Mucosa of rectum (tissue), 2 donors: ENCODE data around the gene CDK14.

Experiments
- H3K27ac ChIP-seq, 2 donors: one replicate each; pipeline ENCODE4 v1.7.0; 2013; ENCODE audit warnings: inconsistent platforms in 2 of 2, low read depth in 2 of 2, low read length in 2 of 2
- H3K27me3 ChIP-seq, 2 donors: one replicate each; pipeline ENCODE4 v1.7.0; 2013; ENCODE audit warnings: low read length in 2 of 2; ENCODE audit not compliant: control insufficient read depth in 2 of 2, insufficient read depth in 2 of 2
- H3K36me3 ChIP-seq, 2 donors: one replicate each; pipeline ENCODE4 v1.7.0; 2013; ENCODE audit warnings: low read length in 2 of 2; ENCODE audit not compliant: control insufficient read depth in 2 of 2, insufficient read depth in 2 of 2
- H3K4me1 ChIP-seq, 2 donors: one replicate each; pipeline ENCODE4 v1.7.0; 2013; ENCODE audit warnings: low read length in 2 of 2, mild to moderate bottlenecking in 1 of 2; ENCODE audit not compliant: control insufficient read depth in 2 of 2, insufficient read depth in 2 of 2
- H3K4me3 ChIP-seq, 2 donors: one replicate each; pipeline ENCODE4 v1.7.0; 2013; ENCODE audit warnings: low read length in 2 of 2
- H3K9ac ChIP-seq, 2 donors: one replicate each; pipeline ENCODE4 v1.7.0; 2013; ENCODE audit warnings: low read length in 2 of 2, low read depth in 1 of 2, mild to moderate bottlenecking in 1 of 2
- H3K9me3 ChIP-seq, 2 donors: one replicate each; pipeline ENCODE4 v1.7.0; 2013; ENCODE audit warnings: low read length in 2 of 2; ENCODE audit not compliant: control insufficient read depth in 2 of 2
- donor health status: healthy.
- donor health status: Normal muscosa, but diverticular disease.

The CDK14 gene

GRCh38 chr7:90889210-90889609 lies 293.1 kb downstream of the CDK14 start:
- H3K27ac ChIP-seq = no peak overlapping the region
- H3K27me3 ChIP-seq = no peaks in the 10 kb centered on the region
- no peaks in the 10 kb centered on the region for H3K36me3 ChIP-seq
- no peaks in the 10 kb centered on the region for H3K9me3 ChIP-seq
- no peak overlapping the region for H3K4me3 ChIP-seq
- no peak overlapping the region for H3K9ac ChIP-seq
- no peaks in the 10 kb centered on the region for H3K4me1 ChIP-seq

- Histone ChIP-seq H3K9me3 (no peaks in the 10 kb centered on the region), H3K4me1 (no peaks in the 10 kb centered on the region), H3K9ac (no peak overlapping the region), H3K4me3 (no peak overlapping the region), H3K27me3 (no peaks in the 10 kb centered on the region), H3K36me3 (no peaks in the 10 kb centered on the region), H3K27ac (no peak overlapping the region)
Observed at GRCh38 chr7:90889644-90890043, 293.5 kb downstream of the CDK14 start.

- Histone ChIP-seq H3K36me3 (no peaks in the 10 kb centered on the region), H3K9ac (no peak overlapping the region), H3K9me3 (no peaks in the 10 kb centered on the region), H3K27ac (no peak overlapping the region), H3K27me3 (no peaks in the 10 kb centered on the region), H3K4me3 (no peak overlapping the region), H3K4me1 (no peaks in the 10 kb centered on the region)
Observed at GRCh38 chr7:90891529-90891928, 295.4 kb downstream of the CDK14 start.

GRCh38 chr7:90892213-90892612 lies 296.1 kb downstream of the CDK14 start:
- Histone ChIP-seq H3K9me3 (no peaks in the 10 kb centered on the region), H3K4me3 (no peak overlapping the region), H3K27me3 (no peaks in the 10 kb centered on the region), H3K27ac (no peak overlapping the region), H3K4me1 (no peaks in the 10 kb centered on the region), H3K9ac (no peak overlapping the region), H3K36me3 (no peaks in the 10 kb centered on the region)

GRCh38 chr7:90894122-90894521 lies 298.0 kb downstream of the CDK14 start:
- H3K27ac ChIP-seq = no peak overlapping the region
- no peaks in the 10 kb centered on the region for H3K27me3 ChIP-seq
- no peak overlapping the region for H3K4me3 ChIP-seq
- no peaks in the 10 kb centered on the region for H3K9me3 ChIP-seq
- no peaks in the 10 kb centered on the region for H3K4me1 ChIP-seq
- no peaks in the 10 kb centered on the region for H3K36me3 ChIP-seq
- no peak overlapping the region for H3K9ac ChIP-seq

GRCh38 chr7:90896458-90896857 lies 300.3 kb downstream of the CDK14 start:
- Histone ChIP-seq H3K9ac (no peak overlapping the region), H3K4me1 (no peaks in the 10 kb centered on the region), H3K9me3 (no peaks in the 10 kb centered on the region), H3K4me3 (no peak overlapping the region), H3K27ac (no peak overlapping the region), H3K27me3 (no peaks in the 10 kb centered on the region), H3K36me3 (no peaks in the 10 kb centered on the region)

GRCh38 chr7:90897961-90898469 lies 301.9 kb downstream of the CDK14 start:
- H3K4me1 ChIP-seq = no peaks in the 10 kb centered on the region
- H3K9ac ChIP-seq = no peak overlapping the region
- H3K9me3 ChIP-seq = no peaks in the 10 kb centered on the region
- H3K4me3 ChIP-seq = no peak overlapping the region
- no peak overlapping the region for H3K27ac ChIP-seq
- H3K36me3 ChIP-seq = no peaks in the 10 kb centered on the region
- no peaks in the 10 kb centered on the region for H3K27me3 ChIP-seq

- H3K4me1 ChIP-seq = no peaks in the 10 kb centered on the region
- H3K9me3 ChIP-seq = no peaks in the 10 kb centered on the region
- no peak overlapping the region for H3K9ac ChIP-seq
- no peaks in the 10 kb centered on the region for H3K27me3 ChIP-seq
- no peaks in the 10 kb centered on the region for H3K36me3 ChIP-seq
- no peak overlapping the region for H3K4me3 ChIP-seq
- no peak overlapping the region for H3K27ac ChIP-seq
Observed at GRCh38 chr7:90900628-90901356, 304.7 kb downstream of the CDK14 start.

- Histone ChIP-seq H3K4me1 (no peaks in the 10 kb centered on the region), H3K27me3 (no peaks in the 10 kb centered on the region), H3K27ac (no peak overlapping the region), H3K9me3 (no peaks in the 10 kb centered on the region), H3K9ac (no peak overlapping the region), H3K4me3 (no peak overlapping the region), H3K36me3 (no peaks in the 10 kb centered on the region)
Observed at GRCh38 chr7:90903841-90904240, 307.7 kb downstream of the CDK14 start.

GRCh38 chr7:90910136-90910535 lies 314.0 kb downstream of the CDK14 start:
- Histone ChIP-seq H3K4me3 (no peak overlapping the region), H3K27ac (no peak overlapping the region), H3K36me3 (no peaks in the 10 kb centered on the region), H3K9ac (no peak overlapping the region), H3K4me1 (no peaks in the 10 kb centered on the region), H3K27me3 (no peaks in the 10 kb centered on the region), H3K9me3 (no peaks in the 10 kb centered on the region)
